ENCODE data around the gene HAUS5.

- TF ChIP-seq CTCF (IDR thresholded peaks at IDR 0.05 in 4 of 5, conservative IDR thresholded peaks at IDR 0.05 in 1 of 5), result no peak
- no peak for TF ChIP-seq POLR2A (IDR thresholded peaks at IDR 0.05)
Observed at GRCh38 chr19:35629332-35629633, 16.7 kb downstream of the HAUS5 start.

Measured in gastrocnemius medialis (tissue), 4 donors.